RCC 7860 (cell line): ENCODE results near the gene CBFA2T2.
"Not testable (repeated sequence)": the region's sequence is repeated elsewhere in the genome, so short reads cannot be mapped to it uniquely, and the experiment has no call there.

Experiments used
- DNase-seq: peaks from one replicate; pipeline ENCODE4 v3.0.0-alpha.2; 2015; ENCODE audit warnings: low spot score
- FAIRE-seq: peaks from 2 replicates; lab custom pipeline; 2012; peaks lifted over from hg19 to GRCh38; lab: Jason Lieb, UNC

CBFA2T2 gene

GRCh38 chr20:33541074-33541473, 51.2 kb downstream of the CBFA2T2 start:
- no peak for FAIRE-seq
- DNase-seq: no peak

GRCh38 chr20:33541797-33542196, 51.9 kb downstream of the CBFA2T2 start:
- FAIRE-seq: no peak
- DNase-seq: no peak

- FAIRE-seq (no peak), DNase-seq (no peak)
These were observed 55.9 kb downstream of the CBFA2T2 start for GRCh38 chr20:33545763-33546162.

- DNase-seq (no peak), FAIRE-seq (no peak)
These were observed 59.5 kb downstream of the CBFA2T2 start for GRCh38 chr20:33549229-33549999.

GRCh38 chr20:33551778-33552177, 61.9 kb downstream of the CBFA2T2 start:
- DNase-seq: no peak
- no peak for FAIRE-seq

- DNase-seq (no peak), FAIRE-seq (no peak)
These were observed 62.6 kb downstream of the CBFA2T2 start for GRCh38 chr20:33552519-33552918.

GRCh38 chr20:33553516-33553915, 63.6 kb downstream of the CBFA2T2 start:
- FAIRE-seq (no peak), DNase-seq (no peak)

- DNase-seq: peak; percentile 85
- peak; percentile 87 for FAIRE-seq
These were observed 65.1 kb downstream of the CBFA2T2 start for GRCh38 chr20:33554914-33555420.

GRCh38 chr20:33555755-33556154, 65.9 kb downstream of the CBFA2T2 start:
- FAIRE-seq: no peak

GRCh38 chr20:33556246-33556645, 66.3 kb downstream of the CBFA2T2 start:
- no peak for FAIRE-seq
- no peak for DNase-seq

More at GRCh38 chr20:33555755-33556154, 65.9 kb downstream of the CBFA2T2 start:
- DNase-seq: no peak

- FAIRE-seq (no peak), DNase-seq (no peak)
These were observed 68.7 kb downstream of the CBFA2T2 start for GRCh38 chr20:33558348-33559144.

GRCh38 chr20:33559212-33559611, 69.3 kb downstream of the CBFA2T2 start:
- FAIRE-seq: no peak
- no peak for DNase-seq

GRCh38 chr20:33560026-33560425, 70.1 kb downstream of the CBFA2T2 start:
- DNase-seq (no peak), FAIRE-seq (no peak)

- FAIRE-seq, DNase-seq: not testable (repeated sequence)
These were observed 71.2 kb downstream of the CBFA2T2 start for GRCh38 chr20:33561053-33561452.

GRCh38 chr20:33561692-33562601, 72.1 kb downstream of the CBFA2T2 start:
- DNase-seq: peak; percentile 56
- peak; percentile 18 for FAIRE-seq

- FAIRE-seq (no peak), DNase-seq (no peak)
These were observed 73.9 kb downstream of the CBFA2T2 start for GRCh38 chr20:33563788-33564187.

GRCh38 chr20:33566781-33567603, 77.1 kb downstream of the CBFA2T2 start:
- FAIRE-seq (no peak), DNase-seq (no peak)

- FAIRE-seq (no peak), DNase-seq (no peak)
These were observed 78.1 kb downstream of the CBFA2T2 start for GRCh38 chr20:33567949-33568348.

GRCh38 chr20:33568378-33568777, 78.5 kb downstream of the CBFA2T2 start:
- FAIRE-seq (no peak), DNase-seq (no peak)
